UCSD-AML1 (cell line): Measurements from ENCODE around the gene BABAM2.

ENCODE experiments used
- DNase-seq: peaks from one replicate; lab custom pipeline; 2025; ENCODE audit not compliant: unreplicated experiment; lab: John Stamatoyannopoulos, UW

The BABAM2 gene

GRCh38 chr2:28352104-28352503 is 461.6 kb downstream of the BABAM2 start:
- DNase-seq: no peak

DNA sequence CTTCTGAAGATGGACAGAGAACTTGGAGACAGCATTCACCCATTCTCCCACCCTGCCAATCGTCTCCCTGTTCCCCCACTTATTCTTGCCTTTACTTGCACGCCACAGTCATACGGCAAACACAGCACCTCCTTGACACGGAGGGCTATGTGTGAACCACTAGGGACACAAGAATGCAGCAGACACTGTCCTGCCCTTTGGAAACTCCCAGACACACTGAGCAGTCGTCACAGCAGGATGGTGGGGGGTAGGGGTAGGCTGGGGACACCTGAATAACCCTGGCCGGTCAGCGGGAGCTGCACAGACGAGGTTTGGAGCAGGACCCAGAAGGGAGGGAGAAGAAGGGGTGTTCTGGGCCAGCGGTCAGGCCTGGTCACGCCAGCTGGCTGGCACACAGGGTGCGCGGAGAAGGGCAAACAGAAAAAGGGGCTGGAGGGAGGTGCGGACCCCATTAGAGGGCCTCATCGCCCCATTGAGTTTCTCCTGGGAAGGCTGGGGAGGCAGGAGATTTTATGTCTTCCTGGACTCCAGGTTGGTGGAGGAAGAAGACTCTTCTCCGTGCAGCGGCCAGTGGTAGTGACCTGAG is 462.2 kb downstream of the BABAM2 start:
- DNase-seq: no peak

DNA sequence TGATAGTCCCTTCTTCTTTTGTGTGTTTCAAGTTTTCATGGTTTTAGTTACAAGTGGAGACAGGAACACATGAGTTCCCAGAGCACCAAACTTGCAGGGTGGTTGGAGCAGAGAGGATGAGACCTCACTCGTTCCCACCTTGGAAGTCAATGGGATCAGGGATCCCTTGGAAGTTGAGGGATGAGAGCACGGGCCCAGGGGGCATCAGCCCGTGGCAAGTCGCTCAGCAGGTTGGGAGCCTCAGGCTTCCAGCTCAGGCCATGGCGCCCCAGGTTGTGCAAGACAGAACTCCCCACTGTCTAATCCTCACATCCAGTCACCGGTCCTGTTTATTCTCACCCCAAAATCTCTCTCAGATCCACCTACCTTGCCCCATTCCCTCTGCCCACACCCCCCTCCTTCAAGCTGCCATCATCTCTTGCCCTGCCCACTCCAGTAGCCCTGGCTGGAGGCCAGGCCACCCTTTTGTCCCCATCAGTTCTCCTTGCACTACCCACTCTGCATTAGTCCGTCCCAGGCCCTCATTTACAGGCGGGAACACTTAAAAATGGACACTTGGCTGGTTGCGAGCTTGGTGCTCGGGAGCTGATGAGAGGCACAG is 464.5 kb downstream of the BABAM2 start:
- DNase-seq: no peak

DNA sequence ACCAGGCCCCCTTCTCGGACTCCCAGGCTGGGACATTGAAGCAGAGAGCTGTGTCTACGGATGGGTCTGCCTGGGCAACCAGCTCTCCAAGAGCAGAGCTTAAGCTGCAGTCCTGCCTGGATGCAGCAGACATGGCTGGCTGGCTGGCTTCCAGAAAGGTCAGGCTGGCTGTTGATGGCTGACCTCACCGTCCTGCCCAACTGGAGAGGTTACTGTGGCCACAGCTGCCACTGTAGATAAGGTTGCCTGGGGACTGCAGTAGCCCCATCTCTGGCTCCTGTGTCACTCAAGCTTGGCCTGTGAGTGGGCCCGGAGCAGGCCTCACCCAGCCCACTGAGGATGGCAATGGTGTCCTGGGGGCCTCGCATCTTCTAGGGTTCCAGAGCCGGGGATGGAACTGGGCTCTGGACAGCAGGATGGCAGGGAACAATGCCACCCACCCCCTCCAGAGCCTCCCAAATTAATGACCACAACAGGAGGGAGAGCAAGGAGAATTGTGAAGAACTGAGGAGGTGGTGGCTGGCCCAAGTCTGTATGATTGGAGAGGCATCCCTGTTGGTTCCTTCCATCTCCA is 465.1 kb downstream of the BABAM2 start:
- peak; percentile 70 for DNase-seq

DNA sequence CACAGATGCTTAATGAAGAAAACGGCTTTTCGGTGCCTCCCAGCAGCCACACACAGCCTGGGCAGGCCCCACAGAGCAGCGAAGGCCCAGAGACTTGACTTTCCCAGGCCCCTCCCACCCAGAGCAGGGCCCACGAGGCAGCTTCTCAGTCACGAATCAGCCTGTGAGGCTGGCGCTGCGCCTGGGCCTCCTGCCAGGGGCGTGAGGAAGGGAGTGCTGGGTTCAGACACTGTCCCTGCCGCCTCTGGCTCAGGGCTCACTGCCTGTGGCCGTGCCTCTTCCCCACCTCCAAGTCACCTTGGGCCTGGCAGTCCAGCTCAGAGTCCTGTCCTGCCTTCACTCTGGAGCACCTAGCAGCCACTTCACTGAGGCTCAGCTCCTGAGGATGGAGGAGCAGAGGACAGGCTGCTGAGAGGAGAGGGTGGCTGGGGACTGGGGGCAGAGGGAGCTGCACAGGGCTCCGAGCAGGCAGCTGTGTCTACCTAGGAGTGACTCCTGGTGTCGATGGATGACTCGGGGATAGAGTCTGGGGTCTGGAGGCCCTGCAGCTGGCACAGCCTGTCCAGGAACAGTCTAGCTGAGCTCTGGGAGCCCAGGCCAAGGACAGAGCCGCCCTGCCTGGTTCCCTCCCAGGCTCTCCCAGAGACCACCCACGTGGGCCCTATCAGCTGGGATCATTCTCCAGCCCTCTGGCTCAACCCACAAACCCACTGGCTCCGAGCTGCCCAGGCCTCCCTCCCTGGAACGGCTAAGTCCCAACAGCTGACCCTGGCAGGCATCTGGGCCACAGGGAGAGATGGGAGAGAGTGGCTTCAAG is 465.8 kb downstream of the BABAM2 start:
- peak; percentile 69 for DNase-seq

GRCh38 chr2:28357055-28357454 is 466.5 kb downstream of the BABAM2 start:
- DNase-seq: no peak

GRCh38 chr2:28357948-28358667 is 467.6 kb downstream of the BABAM2 start:
- DNase-seq: no peak

GRCh38 chr2:28358668-28359201 is 468.2 kb downstream of the BABAM2 start:
- peak; percentile 55 for DNase-seq

DNA sequence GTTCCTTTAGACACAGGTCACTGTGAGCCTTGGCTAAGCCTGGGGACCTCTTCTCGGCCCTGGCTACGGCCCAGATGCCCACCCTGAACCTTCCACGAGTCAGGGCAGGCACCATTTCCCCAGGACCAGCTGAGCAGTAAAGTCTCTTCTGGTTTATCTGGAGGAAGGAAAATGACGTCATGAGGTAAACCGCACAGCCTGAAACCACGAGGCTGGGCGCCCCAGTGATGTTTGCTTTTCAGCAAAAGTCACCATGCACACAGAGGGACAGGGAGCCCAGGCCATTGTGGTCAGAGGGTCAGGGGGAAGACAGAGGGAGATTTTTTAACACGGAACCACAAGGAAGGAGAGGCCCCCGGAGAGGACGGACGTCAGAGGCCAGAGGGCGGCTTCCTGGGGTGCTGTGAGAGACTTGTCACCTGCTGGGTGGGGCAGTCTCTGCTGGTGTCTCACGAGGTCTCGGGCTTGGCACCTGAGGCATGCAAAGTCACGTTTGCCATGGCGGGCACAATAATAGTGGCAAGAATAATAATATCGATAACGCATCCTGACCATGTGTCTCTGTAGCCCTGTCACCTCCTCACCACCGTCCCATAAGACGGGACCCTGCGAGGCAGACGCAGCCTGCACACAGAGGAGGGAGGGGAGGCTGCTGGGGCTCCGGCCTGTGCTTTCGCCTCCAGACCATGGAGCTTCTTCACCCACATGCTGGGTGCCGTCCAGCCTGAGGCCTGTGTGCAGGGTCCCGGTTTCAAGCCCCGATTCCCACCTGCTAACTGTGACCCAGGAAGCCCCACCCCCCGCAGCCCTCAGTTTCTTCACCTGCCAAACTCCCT is 468.9 kb downstream of the BABAM2 start:
- peak; percentile 91 for DNase-seq

- DNase-seq: no peak
Observed at GRCh38 chr2:28360058-28360717, 469.7 kb downstream of the BABAM2 start.

DNA sequence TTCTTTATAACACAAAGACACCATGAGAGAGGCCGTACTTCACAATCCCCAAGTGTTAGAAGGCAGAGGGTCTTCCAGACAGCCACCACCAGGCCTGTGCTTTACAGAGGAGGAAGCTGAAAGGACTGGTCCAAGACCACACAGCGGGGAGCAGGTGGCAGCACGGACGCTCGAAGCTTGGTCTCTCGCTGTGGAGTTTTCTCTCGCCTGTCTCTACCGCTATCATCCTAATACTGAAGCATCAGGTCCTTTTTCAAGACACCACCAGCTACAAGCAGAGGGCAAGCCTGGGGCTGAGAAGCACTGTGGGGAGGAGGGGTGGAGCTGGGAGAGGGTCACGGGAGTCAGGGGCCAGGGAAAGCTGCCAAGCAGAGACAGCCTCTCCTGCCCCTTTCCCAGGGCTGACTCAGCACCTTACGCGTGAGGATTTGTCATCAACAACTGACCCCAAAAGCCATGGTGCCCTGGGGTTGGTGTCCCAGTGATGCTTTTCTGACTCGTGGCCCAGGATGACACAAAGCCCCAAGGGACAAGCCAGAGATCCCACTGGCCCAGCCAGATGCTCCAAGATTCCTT is 470.3 kb downstream of the BABAM2 start:
- DNase-seq: no peak

DNA sequence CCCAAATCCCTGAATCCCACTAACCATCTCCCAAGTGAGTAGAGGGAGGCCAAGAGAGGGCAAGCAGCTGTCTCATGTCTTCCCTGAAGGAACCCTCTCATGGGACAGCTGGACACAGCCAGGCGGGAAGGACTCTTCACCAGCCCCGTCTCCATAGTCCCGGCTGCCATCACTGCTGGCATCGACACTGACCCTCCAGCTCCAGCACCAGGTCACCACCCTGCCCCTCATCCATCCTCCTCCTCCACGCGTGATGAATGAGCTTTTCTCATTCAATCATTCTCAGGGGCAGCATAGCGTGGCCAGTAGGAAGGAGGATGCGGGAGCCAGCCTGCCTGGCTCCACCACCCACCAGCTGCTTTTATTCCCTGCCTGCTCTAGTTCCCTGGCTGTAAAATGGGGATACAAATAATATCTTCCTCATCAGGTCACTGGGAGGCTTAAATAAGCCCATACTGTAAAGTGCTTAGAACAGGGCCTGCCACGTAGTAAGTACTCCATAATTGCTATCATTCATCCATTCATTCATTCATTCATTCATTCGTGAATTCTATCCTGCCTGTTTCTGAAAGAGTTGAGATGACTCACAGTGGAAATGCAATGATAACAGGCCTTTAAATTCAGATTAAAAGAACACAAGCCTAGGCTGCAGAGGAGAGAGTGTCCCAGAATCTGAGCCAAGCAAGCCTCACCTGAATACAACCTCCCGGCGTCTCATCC is 471.6 kb downstream of the BABAM2 start:
- no peak for DNase-seq

DNA sequence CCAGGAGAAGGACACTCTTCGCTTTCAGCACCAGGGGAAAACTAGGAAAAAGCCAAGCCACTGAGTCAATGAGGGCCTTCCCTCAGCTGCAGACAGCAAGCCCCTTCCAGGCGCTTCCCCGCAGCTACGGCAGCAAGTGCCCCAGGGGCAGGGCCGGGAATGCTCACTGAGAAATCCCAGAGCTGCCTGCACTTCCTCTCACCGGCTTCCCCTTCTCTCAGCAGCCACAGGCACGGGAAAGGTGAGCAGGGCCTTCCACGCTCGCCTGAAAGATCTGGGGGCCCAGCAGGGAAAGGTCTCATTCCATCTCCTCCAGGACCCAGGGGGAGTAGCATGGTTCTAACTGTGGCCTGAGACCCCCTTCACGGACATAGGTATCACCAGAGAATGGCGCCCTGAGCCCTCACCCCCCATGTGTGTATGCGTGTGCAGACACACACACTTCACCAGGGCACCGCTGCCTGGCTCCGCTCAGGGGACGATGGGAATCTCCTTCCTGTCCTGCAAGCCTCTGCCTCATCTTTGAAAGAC is 472.5 kb downstream of the BABAM2 start:
- DNase-seq: no peak

DNA sequence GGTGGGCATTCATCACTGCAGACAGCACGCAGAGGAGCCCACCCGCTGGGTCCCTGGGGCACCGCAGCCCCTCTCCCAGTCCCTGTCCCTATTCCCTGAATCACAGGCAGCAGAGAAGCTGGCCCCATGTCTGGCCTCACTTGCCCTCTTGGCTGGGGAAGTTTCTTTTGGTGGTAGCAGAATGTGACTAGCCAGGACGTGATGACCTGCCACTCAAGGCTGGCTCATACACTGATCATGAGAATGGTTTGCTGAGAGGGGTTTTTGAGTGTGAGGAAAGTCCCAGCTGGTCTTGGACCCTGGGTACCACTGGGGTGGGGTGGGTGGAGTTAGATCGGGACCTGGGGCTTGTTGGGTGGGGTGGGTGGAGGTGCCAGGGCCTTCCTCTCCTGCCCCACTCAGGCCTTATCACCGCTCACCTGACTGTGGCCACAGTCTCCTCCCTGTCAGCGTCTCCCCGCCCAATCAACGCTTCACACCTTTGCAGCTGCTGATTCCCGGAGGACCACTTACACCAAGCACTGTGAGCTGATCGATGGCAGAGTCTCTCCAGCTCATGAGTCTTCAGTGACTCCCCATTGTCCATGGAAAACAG is 473.3 kb downstream of the BABAM2 start:
- no peak for DNase-seq

DNA sequence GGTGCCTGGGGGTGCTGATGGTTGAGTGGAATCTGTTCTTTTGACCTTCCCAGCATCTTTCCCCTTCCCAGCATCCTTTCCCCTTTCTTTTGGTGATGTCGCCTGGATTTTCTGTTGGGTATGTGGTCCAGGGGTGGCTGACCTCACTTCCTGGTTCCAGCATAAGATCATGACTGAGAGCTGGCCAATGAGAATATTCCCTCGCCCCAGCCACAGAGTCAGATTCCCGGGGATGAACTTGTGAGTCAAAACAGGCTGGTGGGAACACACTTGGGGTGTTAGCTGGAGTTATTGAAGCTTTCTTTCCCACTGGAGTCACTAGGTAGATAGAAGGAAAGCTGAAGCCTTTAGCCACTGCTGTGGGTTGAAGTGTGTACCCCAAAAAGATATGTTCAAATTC is 474.1 kb downstream of the BABAM2 start:
- DNase-seq: no peak

DNA sequence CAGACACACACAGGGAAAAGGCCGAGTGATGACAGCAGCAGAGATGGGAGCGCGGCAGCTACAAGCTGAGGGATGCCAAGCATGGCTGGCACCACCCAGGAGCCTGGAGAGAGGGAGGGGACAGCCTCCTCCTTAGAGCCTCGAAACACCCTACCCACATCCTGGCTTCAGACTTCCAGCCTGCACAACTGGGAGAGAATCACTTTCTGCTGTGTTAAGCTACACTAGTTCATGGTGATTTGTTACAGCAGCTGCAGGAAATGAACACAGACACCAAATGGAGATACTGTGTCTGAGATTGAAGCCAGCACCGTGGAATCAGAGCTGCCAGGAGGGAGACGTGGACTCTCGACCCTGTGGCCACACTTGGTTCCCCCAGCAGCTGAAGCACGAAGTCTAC is 474.6 kb downstream of the BABAM2 start:
- peak; percentile 49 for DNase-seq

- no peak for DNase-seq
Observed at GRCh38 chr2:28366149-28366495, 475.6 kb downstream of the BABAM2 start.
